HFF-Myc (cell line): ENCODE results near the gene MALL.

Experiments used
- DNase-seq: peaks from one replicate; pipeline ENCODE4 v3.0.0-alpha.2; 2011; ENCODE audit warnings: low read depth; ENCODE audit errors: extremely low read depth
- H3K4me3 ChIP-seq: replicated peaks from 2 replicates; pipeline ENCODE4 v1.5.1; 2011; ENCODE audit warnings: low read depth, mild to moderate bottlenecking, control low read depth, low read length
- CTCF ChIP-seq: IDR thresholded peaks from 2 replicates; pipeline ENCODE4 v1.5.1; 2012; ENCODE audit warnings: mild to moderate bottlenecking, low read depth, low read length, control low read depth; ENCODE audit errors: missing control alignments

Gene MALL

GRCh38 chr2:110146945-110147332 lies 31.3 kb upstream of the MALL start:
- DNase-seq, result no peak
- H3K4me3 ChIP-seq, result no peak overlapping the region
- no peak for TF ChIP-seq CTCF

GRCh38 chr2:110146183-110146944 lies 30.7 kb upstream of the MALL start:
- H3K4me3 ChIP-seq, result no peak overlapping the region
- TF ChIP-seq CTCF, result no peak
- no peak for DNase-seq

GRCh38 chr2:110143982-110144381 lies 28.4 kb upstream of the MALL start:
- no peak for TF ChIP-seq CTCF
- H3K4me3 ChIP-seq, result no peak overlapping the region
- no peak for DNase-seq

GRCh38 chr2:110140401-110140800 lies 24.8 kb upstream of the MALL start:
- DNase-seq, result no peak
- no peak overlapping the region for H3K4me3 ChIP-seq
- no peak for TF ChIP-seq CTCF

- TF ChIP-seq CTCF, result no peak
- no peak for DNase-seq
- H3K4me3 ChIP-seq, result no peak overlapping the region
Observed at GRCh38 chr2:110134025-110134424, 18.4 kb upstream of the MALL start.

- TF ChIP-seq CTCF, result no peak
- DNase-seq, result no peak
- H3K4me3 ChIP-seq, result no peak overlapping the region
Observed at GRCh38 chr2:110131166-110131565, 15.5 kb upstream of the MALL start.

GRCh38 chr2:110130757-110131156 lies 15.1 kb upstream of the MALL start:
- TF ChIP-seq CTCF, result no peak
- no peak for DNase-seq
- H3K4me3 ChIP-seq, result no peak overlapping the region
